NCI-H2196 treated with DMSO at 0.1 percent for 48 hours (cell line): Measurements from ENCODE around the gene HMGCR.

Experiments used
- DNase-seq: peaks from one replicate; lab custom pipeline; 2025; ENCODE audit not compliant: unreplicated experiment; lab: John Stamatoyannopoulos, UW

HMGCR gene

GRCh38 chr5:75340714-75341478, 3.9 kb downstream of the HMGCR start:
- no peak for DNase-seq

GRCh38 chr5:75341934-75342333, 4.9 kb downstream of the HMGCR start:
- DNase-seq = no peak

GRCh38 chr5:75342836-75343235, 5.8 kb downstream of the HMGCR start:
- no peak for DNase-seq

DNA sequence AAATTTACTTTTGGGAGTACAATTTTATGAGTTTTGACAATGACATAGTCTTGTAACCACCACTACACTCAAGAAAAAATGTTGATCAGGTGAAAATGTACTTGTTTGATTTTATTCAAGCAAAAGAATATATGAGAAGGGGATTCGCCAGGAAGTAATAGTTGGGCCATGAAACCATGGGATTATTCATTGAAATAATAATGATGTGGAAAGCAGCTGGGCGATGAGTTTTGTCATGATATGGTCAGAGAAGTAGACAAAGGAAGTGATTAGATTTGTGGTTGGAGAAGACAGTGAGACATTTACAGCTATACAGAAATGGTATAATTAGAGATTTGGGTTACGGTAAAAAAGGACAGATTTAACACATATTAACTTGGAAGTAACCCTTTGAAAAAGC, 11.2 kb downstream of the HMGCR start:
- no peak for DNase-seq

DNA sequence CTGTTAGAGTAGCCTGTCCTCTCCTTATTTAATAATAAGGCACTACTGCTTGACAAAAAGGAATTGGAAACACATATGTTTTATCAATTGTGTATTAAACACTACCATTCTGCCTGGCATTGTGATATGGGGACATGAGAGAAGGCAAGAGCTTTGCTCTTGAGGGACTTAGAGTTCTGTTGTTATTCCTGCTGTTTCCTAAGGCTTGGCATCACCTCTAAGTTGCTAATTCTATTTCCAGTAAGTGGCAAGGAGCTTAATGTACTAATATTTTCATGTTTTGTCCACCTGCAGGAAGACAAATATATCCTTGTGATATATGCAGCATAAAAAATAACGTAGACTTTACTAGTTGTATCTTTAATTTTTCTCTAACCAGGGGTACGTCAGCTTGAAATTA, 12.6 kb downstream of the HMGCR start:
- no peak for DNase-seq

GRCh38 chr5:75351139-75351926, 14.3 kb downstream of the HMGCR start:
- no peak for DNase-seq

DNA sequence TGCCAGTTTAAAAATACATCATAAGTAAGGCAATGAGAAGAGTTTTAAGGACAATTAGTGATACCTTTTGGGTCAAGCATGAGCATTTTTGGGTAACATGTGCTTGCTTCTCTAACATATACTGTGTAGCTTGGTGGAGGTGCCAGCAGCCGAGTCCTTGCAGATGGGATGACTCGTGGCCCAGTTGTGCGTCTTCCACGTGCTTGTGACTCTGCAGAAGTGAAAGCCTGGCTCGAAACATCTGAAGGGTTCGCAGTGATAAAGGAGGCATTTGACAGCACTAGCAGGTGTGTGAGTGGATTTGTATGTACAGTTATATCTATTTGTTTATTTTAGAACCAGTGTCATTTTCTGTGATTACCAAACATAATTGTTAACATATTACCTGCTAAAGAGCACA, 18.2 kb downstream of the HMGCR start:
- no peak for DNase-seq

DNA sequence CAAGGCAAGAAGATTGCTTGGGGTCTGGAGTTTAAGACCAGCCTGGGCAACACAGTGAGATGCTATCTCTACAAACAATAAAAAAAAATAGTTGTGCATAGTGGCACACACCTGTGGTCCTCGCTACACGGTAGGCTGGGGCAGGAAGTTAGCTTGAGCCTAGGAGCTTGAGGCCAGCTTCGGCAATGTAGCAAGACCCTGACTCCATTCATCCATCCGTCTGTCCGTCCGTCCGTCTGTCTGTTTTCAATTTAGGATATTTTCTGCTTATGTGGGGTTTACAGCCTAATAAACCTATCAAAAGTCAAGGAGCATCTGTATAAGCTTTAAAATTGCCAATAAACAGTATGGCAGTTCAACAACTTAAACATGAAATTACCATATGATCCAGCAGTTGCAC, 19.7 kb downstream of the HMGCR start:
- no peak for DNase-seq

DNA sequence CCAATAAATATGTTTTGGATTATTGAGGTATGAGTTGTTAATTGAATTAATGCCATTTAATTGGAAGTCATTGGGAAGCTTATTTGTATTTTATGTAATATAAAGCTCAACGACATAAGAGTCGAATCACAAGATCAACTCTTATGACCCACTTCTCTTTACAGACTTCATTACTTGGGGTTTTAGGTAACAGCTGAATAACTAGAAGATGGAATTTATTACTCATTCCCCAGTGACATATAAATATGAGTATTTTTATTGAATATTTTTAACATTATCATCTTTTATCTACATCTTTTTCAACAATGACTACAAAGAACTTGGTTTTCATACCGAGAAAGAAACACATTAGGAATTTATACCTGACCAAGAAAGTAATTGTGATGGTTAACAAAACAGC, 21.1 kb downstream of the HMGCR start:
- no peak for DNase-seq

- DNase-seq = no peak
Observed at GRCh38 chr5:75361310-75361709, 24.3 kb downstream of the HMGCR start.

- DNase-seq = no peak
Observed at GRCh38 chr5:75362474-75362975, 25.5 kb downstream of the HMGCR start.

GRCh38 chr5:75363111-75363510, 26.1 kb downstream of the HMGCR start:
- DNase-seq = no peak

DNA sequence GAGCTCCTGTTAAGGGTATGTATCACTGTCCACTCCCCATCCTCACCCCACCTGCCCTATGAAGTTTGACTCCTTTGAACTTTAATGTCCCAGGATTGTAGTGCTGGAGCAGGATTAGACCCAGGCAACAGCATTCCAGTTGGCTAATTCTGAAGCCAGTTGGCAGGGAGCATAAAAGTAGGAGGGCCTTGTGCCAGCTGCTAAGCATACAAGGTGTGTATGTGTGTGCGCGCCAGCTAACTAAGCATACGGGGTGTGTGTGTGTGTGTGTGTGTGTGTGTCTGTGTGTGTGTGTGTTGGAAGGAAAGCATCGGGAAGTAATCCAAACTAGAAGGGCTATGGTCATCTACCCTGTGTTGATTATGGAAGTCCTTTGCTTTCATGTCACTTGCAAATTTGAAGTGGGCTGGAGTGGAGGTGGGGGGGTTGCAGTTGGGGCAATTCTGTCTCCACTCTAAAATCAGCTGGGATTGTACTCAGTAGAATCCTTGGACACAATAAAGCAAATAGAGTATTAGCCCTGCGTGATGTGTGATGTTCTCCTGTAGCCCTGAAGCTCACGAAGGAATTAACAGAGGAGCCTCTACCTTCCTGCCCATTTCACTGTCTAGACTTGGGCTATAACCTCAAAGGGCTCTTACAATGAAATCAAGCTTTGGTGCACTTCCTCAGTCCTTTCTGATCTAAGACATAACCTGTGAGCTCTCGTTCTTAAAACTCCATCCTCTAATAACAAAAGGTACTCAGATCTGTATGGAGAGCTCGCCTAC, 26.9 kb downstream of the HMGCR start:
- peak; percentile 29 for DNase-seq

DNA sequence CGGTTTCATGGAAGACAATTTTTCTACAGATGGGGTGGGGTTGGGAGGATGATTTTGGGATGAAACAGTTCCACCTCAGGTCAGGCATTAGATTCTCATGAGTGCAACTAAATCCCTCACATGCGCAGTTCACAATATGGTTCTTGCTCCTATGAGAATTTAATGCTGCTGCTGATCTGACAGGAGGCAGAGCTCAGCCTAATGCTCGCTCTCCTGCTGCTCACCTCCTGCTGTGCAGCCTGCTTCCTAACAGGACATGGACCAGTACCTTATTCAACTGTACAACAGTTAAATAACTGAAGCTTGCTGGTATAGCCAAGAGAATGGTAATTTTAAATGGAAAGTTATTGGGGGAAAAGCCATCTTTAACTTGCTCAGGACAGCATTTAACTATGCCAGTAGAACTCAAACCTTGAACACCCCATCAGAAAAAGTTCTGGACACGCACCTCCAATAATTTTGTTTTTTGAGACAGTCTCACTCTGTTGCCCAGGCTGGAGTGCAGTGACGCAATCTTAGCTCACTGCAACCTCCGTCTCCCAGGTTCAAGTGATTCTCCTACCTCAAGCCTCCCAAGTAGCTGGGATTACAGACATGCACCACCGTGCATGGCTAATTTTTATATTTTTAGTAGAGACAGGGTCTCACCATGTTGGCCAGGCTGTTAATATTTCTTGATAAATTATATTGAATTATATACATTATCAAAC, 27.7 kb downstream of the HMGCR start:
- DNase-seq = no peak

DNA sequence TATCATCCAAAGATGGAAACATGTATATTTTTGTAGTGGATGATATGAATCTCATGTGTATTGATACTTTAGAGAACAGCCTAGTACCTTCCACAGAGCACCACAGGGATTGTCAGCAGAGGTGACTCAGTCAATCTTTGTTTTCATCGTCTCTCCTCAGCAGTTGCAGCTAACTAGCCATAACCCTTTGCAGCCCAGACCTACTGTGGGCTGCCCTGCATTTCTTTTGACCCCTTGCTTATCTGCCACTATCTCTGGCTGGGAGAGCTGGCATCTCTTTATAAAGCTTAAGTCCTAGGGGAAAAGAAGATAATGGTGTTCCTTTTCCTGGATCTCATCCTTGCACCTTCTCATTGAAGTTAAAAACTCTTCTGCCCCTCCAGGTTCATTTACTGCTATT, 28.7 kb downstream of the HMGCR start:
- no peak for DNase-seq

- DNase-seq = no peak
Observed at GRCh38 chr5:75366787-75367186, 29.8 kb downstream of the HMGCR start.

DNA sequence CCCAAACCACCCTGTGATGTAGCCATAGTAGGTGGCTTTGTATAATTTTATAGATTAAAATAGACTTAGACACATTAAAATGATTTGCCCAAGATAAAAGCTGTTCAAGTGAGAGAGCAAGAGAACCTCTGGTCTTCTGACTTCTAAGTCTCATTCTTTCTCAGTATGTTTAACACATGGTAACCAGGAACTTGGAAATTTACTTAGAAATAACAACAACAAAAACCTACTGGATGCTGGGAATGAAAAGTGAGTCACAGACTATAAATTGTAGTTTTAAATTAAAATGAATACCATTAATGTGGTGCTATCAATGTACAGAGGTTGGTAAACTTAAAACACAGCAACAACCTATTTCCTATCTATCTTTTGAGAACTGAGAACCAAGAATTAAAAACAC, 30.4 kb downstream of the HMGCR start:
- DNase-seq = no peak

DNA sequence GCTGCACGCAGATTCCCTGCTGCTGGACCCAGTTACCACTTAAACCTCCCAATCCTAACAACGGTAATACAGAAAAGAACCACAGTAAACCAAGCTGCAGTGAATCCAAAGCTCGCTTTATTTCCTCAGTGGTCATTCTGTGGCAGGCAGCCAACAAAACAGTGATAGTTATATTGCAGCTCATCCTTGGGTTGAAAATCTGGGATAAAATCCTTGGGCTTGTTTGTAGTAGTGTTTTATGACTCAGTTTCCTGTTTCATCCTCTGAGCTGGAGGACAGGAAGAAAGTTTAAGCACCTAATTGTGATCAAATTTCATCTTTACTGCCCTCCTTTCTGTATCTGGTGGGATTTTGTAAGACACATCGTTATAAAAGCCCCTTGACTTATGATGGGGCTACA, 31.4 kb downstream of the HMGCR start:
- DNase-seq = no peak

DNA sequence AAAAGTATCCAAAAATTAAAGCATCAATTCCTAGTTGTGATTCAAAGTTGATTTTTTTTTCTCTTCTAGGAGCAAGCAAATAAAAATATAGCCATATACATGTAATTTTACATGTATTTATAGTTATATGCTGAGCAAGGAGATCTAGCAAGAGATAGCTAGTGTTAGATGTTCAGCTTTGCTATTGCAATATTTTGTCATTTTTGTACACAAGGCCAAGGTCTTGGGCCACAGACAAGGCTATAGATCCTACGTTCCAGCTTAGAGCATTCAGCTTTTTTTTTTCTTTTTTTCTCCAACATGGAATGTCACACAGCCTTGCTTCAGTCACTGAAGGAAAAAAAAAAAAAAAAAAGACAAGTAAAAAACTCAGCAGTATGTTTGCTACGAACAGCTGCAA, 36.8 kb downstream of the HMGCR start:
- DNase-seq = no peak

- DNase-seq = no peak
Observed at GRCh38 chr5:75374394-75374814, 37.4 kb downstream of the HMGCR start.

- no peak for DNase-seq
Observed at GRCh38 chr5:75375414-75375813, 38.4 kb downstream of the HMGCR start.
